NCI-H526 treated with DMSO at 0.1 percent for 48 hours (cell line): ENCODE results near the gene GOLGA3.

ENCODE experiments used
- DNase-seq: peaks from one replicate; lab custom pipeline; 2025; lab: John Stamatoyannopoulos, UW

Gene GOLGA3

DNA sequence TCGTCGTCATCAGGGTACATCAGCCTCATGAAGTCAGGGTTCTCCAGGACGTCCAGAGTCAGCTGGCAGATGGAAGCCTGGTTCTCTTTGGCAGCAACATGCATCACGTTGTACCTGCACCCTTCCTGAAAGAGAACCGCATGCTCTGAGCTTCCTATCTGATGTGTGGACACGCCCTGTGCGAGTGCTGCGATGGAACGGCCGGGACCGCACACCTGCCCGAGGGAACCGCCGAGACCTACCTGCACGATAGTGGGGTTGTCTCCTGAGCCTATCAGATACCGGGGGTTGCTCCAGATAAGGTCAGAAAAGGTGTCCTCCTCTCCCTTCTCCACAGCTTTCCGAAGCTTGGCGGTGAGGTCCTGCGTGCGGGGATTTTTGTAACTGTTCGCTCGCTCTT lies 80.8 kb downstream of the GOLGA3 start:
- no peak for DNase-seq

DNA sequence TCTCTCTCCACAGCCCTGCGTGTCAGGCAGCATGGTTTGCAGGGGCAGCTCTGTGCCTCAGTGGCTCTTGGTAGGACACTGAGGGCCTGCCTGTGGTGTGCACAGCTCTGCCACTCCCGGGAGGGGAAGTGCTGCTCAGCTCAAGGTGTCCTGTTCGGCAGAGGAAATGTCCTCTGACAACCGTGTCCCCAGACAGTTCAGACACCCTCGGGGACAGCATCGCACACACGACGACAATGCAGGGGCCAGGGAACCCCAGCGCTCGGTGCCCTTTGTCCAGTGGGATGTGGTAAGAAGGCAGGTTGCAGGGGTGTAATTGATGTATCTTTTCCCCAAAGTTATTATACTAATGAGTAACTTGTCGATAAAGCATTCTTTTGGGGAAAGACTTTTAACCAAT lies 81.3 kb downstream of the GOLGA3 start:
- DNase-seq, result no peak

DNA sequence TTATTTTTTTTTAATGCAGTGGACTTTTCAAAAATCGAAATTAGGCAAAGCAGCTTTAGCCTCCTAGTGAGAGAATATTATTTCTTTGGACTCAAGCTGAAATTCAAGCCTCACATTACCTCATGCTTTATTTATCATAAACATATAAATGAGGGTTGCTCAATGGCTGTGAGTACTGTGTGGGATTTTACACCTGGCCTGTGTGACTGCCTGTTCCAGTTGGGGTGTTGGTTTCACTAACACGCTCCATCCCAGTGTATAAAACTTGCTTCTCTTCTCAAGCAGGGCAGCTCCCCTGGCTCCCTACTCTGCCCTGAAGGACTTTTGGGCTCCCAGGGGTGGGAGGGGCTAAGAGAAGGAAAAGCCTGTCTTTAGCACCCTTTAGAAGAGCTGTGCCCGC lies 82.1 kb downstream of the GOLGA3 start:
- DNase-seq, result no peak

DNA sequence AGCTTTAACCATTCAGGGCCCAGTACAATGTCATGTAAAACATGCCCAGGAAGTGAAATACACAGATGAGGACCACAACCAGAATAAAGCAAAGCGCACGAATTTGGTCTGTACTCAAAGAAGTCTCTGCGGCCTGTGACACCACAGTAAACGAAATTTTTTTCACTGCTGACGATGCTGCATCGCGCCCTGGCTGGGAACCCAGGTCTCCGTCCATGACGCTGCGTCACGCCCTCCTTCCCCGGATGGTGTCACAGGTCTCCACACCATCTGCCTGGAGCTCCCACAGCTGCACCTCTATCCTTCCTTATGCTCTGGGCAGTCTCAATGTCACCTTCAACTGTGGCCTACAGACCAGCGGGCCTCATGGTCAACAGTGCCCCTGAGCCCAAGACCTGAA lies 84.8 kb downstream of the GOLGA3 start:
- no peak for DNase-seq

DNA sequence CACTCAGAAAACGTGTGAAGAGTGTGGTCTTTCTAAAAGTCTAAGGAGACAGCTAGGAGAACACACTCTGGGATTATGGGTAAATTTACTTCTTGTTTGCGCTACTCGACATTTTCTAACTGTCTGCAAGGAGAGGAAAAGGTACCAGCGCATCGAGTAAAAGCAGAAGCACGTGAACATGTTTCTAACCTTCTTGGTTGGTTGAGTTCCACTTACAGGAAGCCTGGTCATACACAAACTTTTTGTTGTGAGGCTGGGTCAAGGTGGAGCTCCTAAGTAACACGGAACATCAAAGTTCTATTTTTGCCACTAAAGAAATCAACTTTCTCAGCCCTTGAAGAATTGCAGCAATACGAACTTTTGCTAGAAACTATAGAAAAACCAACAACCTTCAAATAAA lies 87.0 kb downstream of the GOLGA3 start:
- DNase-seq, result no peak

DNA sequence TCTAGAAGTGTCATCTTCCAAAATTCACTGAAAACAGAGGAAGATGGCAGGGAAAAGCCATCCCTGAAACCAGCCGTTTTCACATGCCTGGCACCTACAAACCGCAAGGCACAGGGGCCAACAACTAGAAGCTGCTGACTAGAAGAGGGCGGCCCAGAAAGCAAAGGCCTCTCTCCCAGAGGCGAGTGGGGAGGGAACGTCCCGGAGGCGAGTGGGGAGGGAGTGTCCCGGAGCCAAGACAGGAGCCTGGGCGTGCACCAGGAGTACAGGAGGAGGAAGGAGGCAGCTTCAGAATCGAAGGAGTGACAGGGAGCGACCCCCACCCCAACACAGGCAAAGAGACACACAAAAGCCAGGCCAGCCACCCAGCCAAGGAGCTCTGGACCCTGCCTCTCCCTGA lies 88.0 kb downstream of the GOLGA3 start:
- DNase-seq, result no peak

DNA sequence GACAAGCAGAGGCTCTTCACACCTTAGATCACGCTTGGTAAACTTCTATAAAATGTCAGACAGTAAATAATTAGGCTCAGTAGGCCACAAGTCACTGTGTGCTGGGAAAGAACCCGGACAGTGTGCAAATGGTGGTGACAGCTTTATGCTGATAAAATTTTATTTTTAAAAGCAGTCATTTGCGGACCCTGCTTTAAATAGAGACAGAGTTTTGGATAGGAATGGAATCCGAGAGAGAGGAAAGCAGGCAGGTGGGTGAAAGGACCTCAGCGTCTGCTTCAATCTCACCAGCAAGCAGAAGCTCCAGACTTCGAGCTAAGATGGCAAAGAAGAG lies 88.4 kb downstream of the GOLGA3 start:
- no peak for DNase-seq

DNA sequence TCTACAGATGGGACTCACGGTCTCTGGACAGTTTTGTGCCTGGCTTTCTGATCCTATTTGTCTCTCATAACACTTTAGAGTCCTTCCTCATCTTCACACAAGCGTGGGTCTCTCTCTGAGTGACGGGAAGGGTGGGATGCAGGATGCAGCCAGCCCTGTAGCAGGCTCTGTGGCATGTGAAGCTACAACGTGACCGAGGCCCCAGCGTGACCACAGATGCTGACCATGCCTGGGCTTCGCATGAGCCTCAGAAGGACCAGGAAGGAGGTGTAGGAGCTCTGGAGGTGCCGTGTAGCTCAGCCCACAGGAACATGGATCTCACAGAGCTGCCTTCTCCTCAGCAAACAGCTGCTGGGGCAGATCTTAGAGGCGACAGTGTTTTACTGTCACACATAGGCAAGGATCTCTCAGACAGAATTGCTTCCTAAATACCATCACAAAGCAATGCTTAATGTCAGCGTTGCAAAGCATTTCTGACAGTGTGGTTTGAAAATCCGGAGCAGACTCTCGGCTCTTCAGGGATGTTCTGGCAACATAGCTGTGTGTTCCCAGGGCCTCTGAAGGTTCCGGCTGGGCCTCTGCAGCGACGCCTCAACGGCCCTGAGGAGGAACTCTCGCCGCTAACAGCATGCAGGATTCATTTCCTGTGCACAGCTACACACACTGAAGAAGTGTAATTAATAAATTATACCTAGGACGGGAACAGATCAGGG lies 88.9 kb downstream of the GOLGA3 start:
- DNase-seq, result no peak

DNA sequence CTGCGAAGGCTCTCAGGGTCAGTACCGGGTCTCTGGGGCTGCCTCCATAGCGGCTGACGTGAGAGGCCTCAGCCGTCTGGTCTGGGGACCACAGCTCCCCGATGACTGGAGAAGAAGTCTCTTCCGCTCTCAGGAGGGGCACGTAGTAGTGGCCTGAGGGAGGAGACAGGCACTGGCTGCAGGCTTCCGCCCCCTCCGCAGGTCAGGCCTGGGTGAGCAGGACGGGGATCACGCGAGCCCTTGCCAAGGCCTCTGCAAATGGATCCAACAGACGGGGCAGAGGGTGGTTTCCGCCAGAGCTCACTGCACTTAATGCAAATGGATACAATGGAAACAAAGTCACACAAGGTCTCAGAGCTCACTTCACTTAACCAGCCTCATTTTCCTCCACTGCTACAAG lies 91.8 kb downstream of the GOLGA3 start:
- DNase-seq, result no peak

DNA sequence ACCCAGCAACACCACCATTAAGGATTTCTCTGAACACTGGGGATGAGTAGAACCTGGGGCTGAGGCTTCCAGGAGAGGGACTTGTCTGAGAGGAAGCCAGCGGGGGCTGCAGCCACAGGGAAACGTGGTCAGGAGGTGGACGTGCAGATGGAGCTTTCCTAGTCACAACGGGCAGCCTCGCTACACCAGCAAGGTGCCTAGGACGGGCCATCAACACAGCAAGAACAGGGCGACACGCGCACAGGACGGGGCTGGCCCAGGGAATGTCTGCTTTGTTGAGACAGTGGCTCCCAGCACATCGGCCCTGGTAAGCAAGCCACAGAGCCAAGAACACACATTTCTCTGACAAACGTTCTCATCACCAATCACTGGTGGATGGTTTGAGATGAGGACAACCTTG lies 92.3 kb downstream of the GOLGA3 start:
- no peak for DNase-seq

DNA sequence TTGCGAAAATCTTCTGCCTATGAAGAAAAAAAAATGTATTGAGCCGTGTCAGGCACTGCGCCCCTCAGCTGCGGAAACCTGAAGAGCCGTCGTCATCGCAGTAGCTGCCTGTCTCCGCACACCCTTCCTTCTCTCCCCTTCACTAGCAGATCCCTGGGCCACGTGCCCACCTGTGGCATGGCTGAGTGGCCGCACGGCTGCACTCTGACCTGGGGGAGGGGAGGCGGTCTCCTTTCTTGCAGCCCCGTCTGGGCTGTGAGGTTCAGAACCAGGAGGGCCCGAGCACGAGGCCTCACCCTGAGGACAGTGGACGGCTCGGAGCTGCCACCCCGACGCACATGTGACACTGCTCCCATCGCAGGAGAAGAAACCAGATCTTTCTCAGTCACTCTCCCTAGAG lies 93.2 kb downstream of the GOLGA3 start:
- DNase-seq, result no peak

DNA sequence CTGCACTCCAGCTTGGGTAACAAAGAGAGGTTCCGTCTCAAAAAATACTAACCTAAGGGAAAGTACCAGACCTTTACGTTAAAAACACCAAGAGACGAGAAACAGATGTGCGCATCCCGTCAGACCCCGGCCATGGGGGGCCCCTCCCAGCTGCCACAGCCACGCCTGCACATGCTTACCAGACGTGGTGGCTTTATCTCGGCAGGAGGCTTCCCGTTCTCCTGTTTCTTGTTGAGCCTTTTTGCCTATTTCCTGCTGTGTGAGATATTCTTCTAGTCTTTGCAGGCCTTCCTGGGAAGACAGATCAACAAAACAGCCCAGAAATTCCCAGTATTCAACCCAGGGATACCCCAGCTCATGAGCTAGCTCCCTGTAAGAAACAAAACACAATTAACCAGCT lies 94.5 kb downstream of the GOLGA3 start:
- DNase-seq, result no peak

DNA sequence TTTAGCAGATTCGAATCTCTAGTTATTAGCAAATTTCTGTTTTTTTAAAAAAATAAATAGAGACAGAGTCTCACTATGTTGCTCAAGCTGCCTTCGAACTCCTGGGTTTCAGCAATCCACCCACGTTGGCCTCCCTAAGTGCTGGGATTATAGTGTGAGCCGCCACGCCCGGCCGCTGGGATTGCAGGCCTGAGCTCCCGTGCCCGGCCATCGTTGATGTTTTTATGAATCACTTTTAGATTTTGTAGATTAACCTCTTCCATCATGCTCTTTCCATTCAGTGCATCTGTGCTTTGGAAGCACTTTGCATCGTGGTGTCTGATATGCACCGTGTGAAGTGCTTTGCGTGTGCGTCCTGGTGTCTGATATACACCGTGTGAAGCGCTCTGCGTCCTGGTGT lies 97.1 kb downstream of the GOLGA3 start:
- DNase-seq, result no peak

DNA sequence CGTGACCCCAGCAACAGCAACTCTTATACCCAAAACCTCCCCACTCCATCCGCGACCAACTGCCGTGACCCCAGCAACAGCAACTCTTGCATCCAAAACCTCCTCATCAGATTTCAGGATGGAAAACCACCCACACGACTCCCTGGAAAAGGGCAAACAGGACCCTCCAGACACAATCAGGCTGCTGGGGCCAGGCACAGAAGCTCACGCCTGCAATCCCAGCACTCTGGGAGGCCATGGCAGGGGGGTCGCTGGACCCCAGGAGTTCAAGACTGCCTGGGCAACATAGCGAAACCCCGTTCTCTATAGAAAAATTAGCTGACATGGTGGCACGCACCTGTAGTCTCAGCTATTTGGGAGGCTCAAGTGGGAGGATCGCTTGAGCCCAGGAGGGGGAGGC lies 98.3 kb downstream of the GOLGA3 start:
- DNase-seq, result no peak

DNA sequence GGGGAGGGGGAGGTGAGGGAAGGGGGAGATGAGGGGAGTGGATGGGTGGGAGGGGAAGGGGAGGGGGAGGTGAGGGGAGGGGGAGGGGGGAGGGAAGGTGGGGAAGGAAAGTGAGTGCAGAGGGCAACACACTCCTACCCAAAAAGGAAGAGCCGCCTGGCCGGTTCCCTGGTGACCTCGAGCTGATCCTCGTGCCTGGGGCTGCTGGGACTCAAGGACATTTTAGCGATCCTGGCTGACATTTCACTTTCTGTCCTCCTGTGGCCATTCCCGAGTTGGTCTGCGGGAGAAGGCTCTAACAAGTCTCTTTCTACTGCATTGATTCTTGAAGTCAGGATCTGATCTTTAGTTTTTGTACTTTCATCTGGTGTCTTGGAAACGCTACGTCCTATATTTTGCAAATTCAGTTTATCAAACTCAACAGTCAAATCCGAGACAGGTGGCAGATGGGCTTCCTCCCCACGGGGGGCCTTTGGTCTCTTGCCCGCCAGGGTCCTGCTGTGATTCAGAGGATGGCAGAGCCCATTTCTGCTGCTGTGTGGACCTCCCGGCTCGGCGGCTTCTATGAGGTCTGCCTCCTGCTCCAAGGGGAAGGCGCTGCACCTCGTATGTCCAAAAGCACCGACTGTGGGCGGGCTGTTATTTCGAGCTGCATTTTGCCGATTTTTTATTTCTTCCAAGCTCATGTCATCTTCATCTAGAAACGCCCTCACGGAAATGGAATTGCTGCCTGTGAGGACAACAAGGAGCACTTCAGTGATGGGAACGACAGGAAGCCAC lies 98.9 kb downstream of the GOLGA3 start:
- no peak for DNase-seq

DNA sequence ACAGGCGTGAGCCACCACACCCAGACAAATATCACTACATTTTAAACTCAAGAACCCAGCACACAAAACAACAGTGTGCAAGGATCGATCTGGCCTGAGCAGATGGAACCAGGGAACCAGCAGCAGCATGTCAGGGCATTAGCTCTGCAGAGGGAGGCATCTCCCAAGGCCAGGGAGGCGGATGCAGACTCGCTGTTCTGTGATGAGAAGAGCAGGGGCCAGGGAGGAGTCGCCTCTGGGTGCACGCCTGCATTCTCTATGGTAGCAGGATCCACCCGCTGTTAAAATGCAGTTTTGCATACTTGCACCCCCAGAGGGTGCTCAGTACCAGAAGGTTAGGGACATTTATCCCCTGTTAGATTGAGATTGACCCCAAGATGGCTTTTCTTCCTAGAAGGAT lies 100.2 kb downstream of the GOLGA3 start:
- no peak for DNase-seq

DNA sequence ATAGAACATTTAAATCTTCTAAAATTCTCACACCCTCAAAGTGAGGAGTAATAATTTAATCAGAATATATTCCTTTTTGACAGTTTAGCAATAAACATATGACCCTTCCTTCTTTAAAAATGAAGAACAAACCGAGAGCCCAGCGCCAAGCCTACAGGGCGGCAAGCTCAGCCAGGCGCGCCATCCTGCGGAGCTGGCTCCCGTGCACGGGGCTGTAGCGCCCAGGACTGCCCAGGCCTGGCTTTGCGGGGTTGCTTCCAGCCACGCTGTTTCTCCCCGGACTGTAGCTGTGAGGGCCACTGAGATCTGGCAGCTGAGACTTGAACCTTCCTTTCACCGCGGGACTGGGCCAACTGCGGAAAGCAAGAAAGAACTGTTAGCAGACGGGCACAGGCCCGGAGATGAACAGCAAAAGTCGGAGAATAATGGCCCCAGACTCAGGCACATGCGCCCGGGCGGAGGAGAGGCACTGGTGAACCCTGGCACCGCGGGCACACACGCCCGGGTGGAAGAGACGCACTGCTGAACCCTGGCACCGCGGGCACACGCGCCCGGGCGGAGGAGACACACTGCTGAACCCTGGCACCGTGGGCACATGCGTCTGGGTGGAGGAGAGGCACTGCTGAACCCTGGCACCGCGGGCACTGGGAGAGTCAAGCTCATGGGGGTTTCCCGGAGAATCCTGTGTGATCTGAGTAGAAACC lies 101.4 kb downstream of the GOLGA3 start:
- no peak for DNase-seq

DNA sequence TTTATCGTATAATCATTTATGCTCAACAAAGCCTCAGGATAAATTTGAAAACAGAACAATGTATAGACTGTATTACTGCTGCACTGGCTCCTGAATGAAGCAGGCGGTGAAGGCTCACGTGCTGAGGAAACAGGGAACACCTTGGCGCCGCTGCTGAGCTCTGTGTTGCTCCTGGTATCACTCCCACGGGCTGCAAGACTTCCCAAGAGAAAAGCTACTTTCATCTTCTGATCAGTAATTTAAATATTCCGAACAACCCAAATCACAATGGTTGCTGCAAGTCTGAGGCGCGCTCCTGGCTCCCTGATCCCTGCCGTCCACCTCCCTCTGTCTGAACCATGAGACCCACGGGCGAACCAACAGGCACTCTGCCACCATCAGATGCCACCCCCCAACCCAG lies 102.3 kb downstream of the GOLGA3 start:
- no peak for DNase-seq

DNA sequence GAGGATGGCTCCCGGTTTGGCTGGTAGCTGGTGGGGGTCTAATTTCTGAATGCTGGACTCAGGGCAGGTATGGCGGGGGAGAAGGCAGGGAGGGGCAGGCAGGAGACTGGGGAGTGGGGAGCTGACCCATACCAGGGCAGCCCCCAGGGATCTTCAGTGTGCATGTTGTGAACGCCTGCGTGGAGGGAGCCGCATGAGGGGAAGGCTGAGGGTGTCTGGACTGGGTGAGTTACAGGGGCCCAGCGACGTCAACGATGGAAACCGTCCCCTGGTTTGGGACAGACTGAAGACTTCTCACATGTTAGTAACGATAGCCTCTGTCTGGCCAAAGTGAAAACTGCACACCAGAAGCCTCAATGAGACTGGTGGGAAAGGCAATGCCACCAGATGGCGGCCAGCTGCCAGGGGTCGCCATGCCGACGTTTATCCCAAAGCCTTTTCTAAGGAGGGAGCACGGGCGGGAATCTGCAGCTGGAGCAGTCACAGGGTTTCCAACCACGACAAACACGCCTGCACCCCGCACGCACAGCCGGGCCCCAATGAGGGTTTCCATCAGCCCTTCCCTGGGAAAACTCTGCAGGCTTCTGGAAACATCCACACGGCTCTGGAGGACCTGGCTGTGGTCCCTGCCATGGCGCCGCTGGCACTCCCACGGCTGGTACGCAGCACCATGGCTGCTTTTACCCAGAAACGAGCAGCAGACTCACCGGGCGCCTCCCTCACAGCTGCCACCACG lies 104.0 kb downstream of the GOLGA3 start:
- DNase-seq, result no peak

DNA sequence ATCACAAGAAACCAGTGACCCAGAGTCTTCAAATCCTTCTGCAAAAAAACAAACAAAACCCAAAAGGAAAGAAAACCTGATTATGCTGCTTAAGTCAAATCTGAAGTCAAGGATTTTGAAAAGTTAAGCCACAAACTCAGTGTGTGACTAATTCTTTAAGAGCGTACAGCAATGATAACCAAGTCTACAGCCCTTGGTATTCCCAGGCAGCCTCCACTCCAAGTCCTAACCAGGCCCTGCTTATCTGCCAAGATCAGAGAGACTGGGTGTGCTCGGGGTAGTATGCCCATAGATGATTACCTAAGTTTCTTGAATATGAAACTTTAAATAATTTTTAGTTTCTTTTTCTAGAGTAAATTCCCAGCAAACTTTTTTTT lies 104.9 kb downstream of the GOLGA3 start:
- no peak for DNase-seq

DNA sequence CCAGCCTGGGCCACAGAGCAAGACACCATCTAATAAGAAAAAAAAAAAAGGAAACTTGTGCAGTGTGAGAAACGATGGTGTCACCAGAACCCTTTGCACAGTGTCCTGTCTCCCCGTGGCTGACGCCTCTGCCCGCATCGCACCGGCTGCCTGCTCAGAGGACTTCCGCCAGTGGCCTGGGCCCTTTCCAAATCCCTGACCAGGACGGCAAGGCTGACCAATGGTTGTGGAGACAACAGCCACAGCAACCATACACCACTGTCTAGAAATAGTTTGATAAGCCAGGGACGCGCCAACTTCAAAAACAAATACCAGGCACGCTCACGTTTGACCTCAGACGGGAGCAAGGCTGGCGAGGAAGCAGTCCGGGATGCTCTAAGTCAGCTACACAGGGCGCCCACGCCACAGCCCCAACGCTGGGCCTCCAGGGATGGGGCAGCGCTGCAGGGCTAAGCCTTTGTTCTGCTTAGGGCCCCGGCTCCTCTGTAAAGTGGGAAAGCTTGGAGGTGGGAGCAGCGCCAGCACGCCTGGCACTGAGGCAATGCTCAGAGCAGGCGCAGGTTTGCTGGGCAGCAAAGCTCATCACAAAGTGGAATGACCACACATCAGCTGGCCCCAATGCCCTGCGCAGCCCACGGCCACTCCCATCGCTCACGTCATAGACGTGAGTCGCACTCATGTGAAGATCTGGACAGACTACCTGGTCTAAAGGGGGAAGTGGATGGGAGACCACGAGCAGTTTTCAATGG lies 105.5 kb downstream of the GOLGA3 start:
- DNase-seq, result no peak
